Breast epithelium (tissue), 4 donors: ENCODE measurements around the gene IFNGR2. TPM values are rescaled to one million over a fixed set of nuclear protein-coding genes. Genes with fewer than 3 reads are reported as not detected.

Experiments used
- DNase-seq, 2 donors: peaks; one replicate each; pipeline ENCODE4 v3.0.0-alpha.2; 2019; ENCODE audit warnings: low spot score in 2 of 2
- H3K27ac ChIP-seq, 2 donors: fragments of 200-600 bp; sonication (generic) in 1 of 2; one replicate each; pipeline ENCODE4 v1.5.1; 2016 to 2019; ENCODE audit warnings: mild to moderate bottlenecking in 1 of 2
- H3K27me3 ChIP-seq, 2 donors: fragments of 200-600 bp; sonication (generic) in 1 of 2; one replicate each; pipeline versions ENCODE4 v1.5.1 to v1.6.0; 2017 to 2019; ENCODE audit warnings: control low read depth in 1 of 2, mild to moderate bottlenecking in 1 of 2
- H3K36me3 ChIP-seq: fragments of 200-600 bp; one replicate; pipeline ENCODE4 v1.5.1; 2019
- H3K4me1 ChIP-seq, 2 donors: fragments of 200-600 bp; sonication (generic); one replicate each; pipeline ENCODE4 v1.5.1; 2016 to 2019; ENCODE audit warnings: control low read depth in 1 of 2
- H3K4me3 ChIP-seq, 3 donors: fragments of 200-600 bp; sonication (generic); 1 replicate in 2 of 3; 2 replicates in 1 of 3; pipeline ENCODE4 v1.5.1; 2016 to 2019; ENCODE audit warnings: mild to moderate bottlenecking in 3 of 3, moderate library complexity in 2 of 3
- H3K9me3 ChIP-seq, 2 donors: fragments of 200-600 bp; sonication (generic) in 1 of 2; one replicate each; pipeline ENCODE4 v1.5.1; 2016 to 2019; ENCODE audit warnings: control low read depth in 1 of 2
- CTCF ChIP-seq, 3 donors: fragments of 450-650 bp; IDR thresholded peaks; one replicate each; pipeline ENCODE4 v1.5.1; 2016 to 2017; ENCODE audit warnings: antibody characterized with exemption in 3 of 3, mild to moderate bottlenecking in 3 of 3, moderate library complexity in 3 of 3
- POLR2A ChIP-seq: fragments of 450-650 bp; IDR thresholded peaks from one replicate; pipeline ENCODE4 v1.6.1; 2016; ENCODE audit warnings: antibody characterized with exemption, mild to moderate bottlenecking, moderate library complexity
- POLR2AphosphoS5 ChIP-seq, 3 donors: sonication (generic); formaldehyde crosslinking; IDR thresholded peaks; one replicate each; pipeline ENCODE4 v1.6.1; 2017; ENCODE audit warnings: antibody characterized with exemption in 3 of 3
- intact Hi-C: fragments of 100-400 bp; cut with DNase I; formaldehyde crosslinking; loops from one replicate; pipeline ENCODE4 v1.15.1; 2023; ENCODE audit warnings: low total_unique reads
- total RNA-seq, 3 donors: library from RNA; depleted of rRNA; stranded (reverse); fragments of >200 nt; gene quantifications; one replicate each; pipeline ENCODE4 v1.1.0, GENCODE V29; 2016

IFNGR2 gene
- total RNA-seq, 3 donors from 2014 or later = 61.6 to 76.7 (median 70.8) TPM

- Histone ChIP-seq H3K27ac (peak overlapping the region; percentile 96 to 97), H3K27me3 (no peaks in the 10 kb centered on the region), H3K36me3 (no peaks in the 10 kb centered on the region), H3K4me3 (peak overlapping the region; percentile 82 to 94 (median 91)), H3K4me1 (no peaks in the 10 kb centered on the region), H3K9me3 (no peaks in the 10 kb centered on the region)
- intact Hi-C loops = no loop called here
- TF ChIP-seq CTCF (IDR thresholded peaks at IDR 0.05) = no peak
- TF ChIP-seq POLR2AphosphoS5 (IDR thresholded peaks at IDR 0.05) = no peak
- no peak for TF ChIP-seq POLR2A
- no peak for DNase-seq
Measured at GRCh38 chr21:33480481-33481103, 77.4 kb downstream of the IFNGR2 start.

GRCh38 chr21:33481314-33481943 is 78.2 kb downstream of the IFNGR2 start:
- intact Hi-C loops = no loop called here
- Histone ChIP-seq H3K4me3 (no peak overlapping the region), H3K9me3 (no peaks in the 10 kb centered on the region), H3K27ac (no peak overlapping the region), H3K4me1 (no peaks in the 10 kb centered on the region), H3K36me3 (no peaks in the 10 kb centered on the region), H3K27me3 (no peaks in the 10 kb centered on the region)
- no peak for DNase-seq
- TF ChIP-seq POLR2A (no peak), POLR2AphosphoS5 (IDR thresholded peaks at IDR 0.05) (no peak)

Other genes with a start within 250 kb of the IFNGR2 start
- gene IFNAR2, start 173.5 kb upstream of the IFNGR2 start, total RNA-seq = 10 to 100 TPM; 10.4 to 16.5 (median 15.1) TPM
- 10 to 100 TPM; 31.0 to 39.5 (median 31.8) TPM for gene IL10RB, start 137.0 kb upstream of the IFNGR2 start, total RNA-seq
- 10 to 100 TPM; 30.2 to 44.8 (median 42.9) TPM for gene IFNAR1, start 78.4 kb upstream of the IFNGR2 start, total RNA-seq
- gene TMEM50B, start 76.6 kb downstream of the IFNGR2 start, total RNA-seq = 10 to 100 TPM; 88.8 to 92.8 (median 91.8) TPM
- gene DNAJC28, start 88.3 kb downstream of the IFNGR2 start, total RNA-seq = 1 to 10 TPM; 2.0 to 3.0 (median 2.2) TPM
- 10 to 100 TPM; 80.6 to 90.8 (median 89.4) TPM for gene GART, start 138.7 kb downstream of the IFNGR2 start, total RNA-seq
- 100 to 1,000 TPM; 265 to 355 (median 330) TPM for gene SON, start 139.6 kb downstream of the IFNGR2 start, total RNA-seq
- 10 to 100 TPM in 1 of 3 donors, 1 to 10 TPM in 2; 6.6 to 10.1 (median 9.2) TPM for gene DONSON, start 185.3 kb downstream of the IFNGR2 start, total RNA-seq
- 10 to 100 TPM; 24.9 to 49.4 (median 47.6) TPM for gene CRYZL1, start 238.3 kb downstream of the IFNGR2 start, total RNA-seq
- gene ITSN1, start 239.1 kb downstream of the IFNGR2 start, total RNA-seq = 100 to 1,000 TPM in 1 of 3 donors, 10 to 100 TPM in 2; 39.5 to 113 (median 58.3) TPM